Omental fat pad (tissue), 4 donors: ENCODE results near the gene P4HA1. TPM values are rescaled to one million over a fixed set of nuclear protein-coding genes. Genes with fewer than 3 reads are reported as not detected.
A peak's percentile ranks its signal among the peaks of the same experiment; 100 is the strongest.
"Not testable (repeated sequence)": the region's sequence is repeated elsewhere in the genome, so short reads cannot be mapped to it uniquely, and the experiment has no call there.

ENCODE experiments used
- ATAC-seq: fragments of 150-250 bp; one replicate; pipeline ENCODE4 v1.9.1; 2016; ENCODE audit warnings: mild to moderate bottlenecking, moderate library complexity; ENCODE audit not compliant: low FRiP score
- DNase-seq: peaks from one replicate; pipeline ENCODE4 v3.0.0-alpha.2; 2019; ENCODE audit warnings: low spot score
- total RNA-seq, 4 donors: library from RNA; depleted of rRNA; stranded (reverse); fragments of >200 nt; gene quantifications; one replicate each; pipeline ENCODE4 v1.1.0, GENCODE V29; 2016
- TF ChIP-seq, protein P1 (sequence below), 3 donors: fragments of 450-650 bp; IDR thresholded peaks; one replicate each; pipeline ENCODE4 v1.5.1; 2016 to 2017; ENCODE audit warnings: antibody characterized with exemption in 3 of 3, mild to moderate bottlenecking in 3 of 3, moderate library complexity in 2 of 3

Gene P4HA1
- total RNA-seq, 4 donors from 2014 or later: 22.0 to 41.4 (median 37.8) TPM

DNA sequence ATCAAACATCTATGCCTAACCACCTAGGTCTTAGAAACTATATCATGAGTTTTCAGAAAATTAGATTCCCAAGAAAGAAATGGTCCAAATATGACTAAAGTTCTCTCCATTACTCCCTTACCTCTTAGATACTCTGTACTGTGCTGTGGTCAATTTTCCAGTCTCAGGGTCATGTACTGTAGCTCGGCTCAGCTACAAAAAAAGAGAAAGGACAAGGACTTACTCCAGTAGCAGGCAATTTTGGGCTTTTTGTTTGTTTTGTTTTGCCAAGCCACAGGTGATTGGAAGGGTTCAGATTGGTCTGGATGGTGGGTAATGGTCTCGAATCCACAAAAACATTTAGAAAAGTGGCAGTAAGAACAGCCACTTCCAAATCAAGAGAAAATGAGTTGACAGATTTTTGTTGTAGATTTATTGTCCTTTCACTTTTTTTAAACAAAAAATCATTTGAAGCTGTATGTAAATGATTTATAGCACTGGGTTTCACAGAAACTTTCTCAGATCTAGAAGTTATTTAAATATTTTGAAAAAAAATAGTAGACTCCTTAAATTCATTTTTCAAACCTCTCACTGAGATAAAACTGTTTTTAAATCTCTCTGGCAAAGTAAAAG is 52.8 kb downstream of the P4HA1 start:
- TF ChIP-seq, protein P1, sequence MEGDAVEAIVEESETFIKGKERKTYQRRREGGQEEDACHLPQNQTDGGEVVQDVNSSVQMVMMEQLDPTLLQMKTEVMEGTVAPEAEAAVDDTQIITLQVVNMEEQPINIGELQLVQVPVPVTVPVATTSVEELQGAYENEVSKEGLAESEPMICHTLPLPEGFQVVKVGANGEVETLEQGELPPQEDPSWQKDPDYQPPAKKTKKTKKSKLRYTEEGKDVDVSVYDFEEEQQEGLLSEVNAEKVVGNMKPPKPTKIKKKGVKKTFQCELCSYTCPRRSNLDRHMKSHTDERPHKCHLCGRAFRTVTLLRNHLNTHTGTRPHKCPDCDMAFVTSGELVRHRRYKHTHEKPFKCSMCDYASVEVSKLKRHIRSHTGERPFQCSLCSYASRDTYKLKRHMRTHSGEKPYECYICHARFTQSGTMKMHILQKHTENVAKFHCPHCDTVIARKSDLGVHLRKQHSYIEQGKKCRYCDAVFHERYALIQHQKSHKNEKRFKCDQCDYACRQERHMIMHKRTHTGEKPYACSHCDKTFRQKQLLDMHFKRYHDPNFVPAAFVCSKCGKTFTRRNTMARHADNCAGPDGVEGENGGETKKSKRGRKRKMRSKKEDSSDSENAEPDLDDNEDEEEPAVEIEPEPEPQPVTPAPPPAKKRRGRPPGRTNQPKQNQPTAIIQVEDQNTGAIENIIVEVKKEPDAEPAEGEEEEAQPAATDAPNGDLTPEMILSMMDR (IDR thresholded peaks at IDR 0.05): no peak
- ATAC-seq (peak; percentile 22), DNase-seq (no peak)

DNA sequence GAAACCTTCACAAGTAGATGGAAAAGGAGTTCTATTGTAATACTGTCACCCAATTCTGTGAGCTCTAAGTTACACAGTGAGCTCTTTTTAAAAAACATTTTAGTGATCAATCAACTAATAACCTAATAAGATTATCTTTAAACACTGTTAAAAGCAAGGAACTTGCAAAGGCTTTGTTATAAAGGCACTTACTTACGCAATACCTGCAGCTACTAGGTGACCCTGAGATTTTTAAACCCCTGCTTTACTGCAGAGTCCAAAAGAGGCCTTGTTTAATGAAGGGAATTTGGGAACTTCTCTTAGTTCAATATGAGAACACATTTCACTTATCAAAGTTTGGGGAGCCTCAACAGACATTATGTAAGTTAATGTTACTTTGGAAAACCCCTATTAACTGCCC is 53.3 kb downstream of the P4HA1 start:
- no peak for ATAC-seq
- TF ChIP-seq, protein P1 (IDR thresholded peaks at IDR 0.05): no peak
- DNase-seq: no peak

DNA sequence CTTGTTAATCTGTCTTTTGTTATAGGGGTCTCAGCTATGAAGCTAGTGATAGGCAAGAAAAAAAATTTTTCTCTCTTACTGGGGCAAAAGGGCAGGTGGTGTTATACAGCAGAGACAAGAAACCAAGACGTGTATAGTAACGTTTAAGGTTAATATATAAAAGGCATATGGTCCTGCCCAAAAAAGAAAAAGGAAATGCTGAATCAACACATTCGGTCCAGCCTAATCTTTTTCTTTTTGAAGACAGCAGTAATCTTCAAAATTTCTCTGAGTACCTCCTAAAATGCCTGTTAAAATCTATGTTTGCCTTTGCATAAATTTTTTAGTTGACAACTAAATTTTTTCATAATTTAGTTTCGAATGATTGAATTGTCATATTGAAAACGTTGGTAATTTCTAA is 54.5 kb downstream of the P4HA1 start:
- ATAC-seq (no peak), DNase-seq (no peak)
- TF ChIP-seq, protein P1 (IDR thresholded peaks at IDR 0.05): no peak

DNA sequence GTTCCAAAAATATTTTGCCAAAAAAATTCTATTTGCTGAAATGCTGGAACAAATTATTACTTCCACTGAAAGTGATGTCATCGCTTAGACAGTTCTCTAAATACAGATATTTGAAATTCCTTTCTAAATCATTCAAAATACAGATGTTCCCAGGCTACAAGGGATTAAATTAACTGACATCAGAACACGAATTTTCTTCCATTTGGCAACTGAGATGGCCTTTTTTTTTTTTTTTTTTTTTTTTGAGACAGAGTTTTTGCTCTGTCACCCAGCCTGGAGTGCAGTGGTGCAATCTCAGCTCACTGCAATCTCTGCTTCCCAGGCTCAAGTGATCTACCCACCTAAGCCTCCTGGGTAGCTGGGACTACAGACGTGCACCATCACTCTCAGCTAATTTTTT is 57.0 kb downstream of the P4HA1 start:
- ATAC-seq (no peak), DNase-seq (no peak)
- TF ChIP-seq, protein P1 (IDR thresholded peaks at IDR 0.05): no peak

DNA sequence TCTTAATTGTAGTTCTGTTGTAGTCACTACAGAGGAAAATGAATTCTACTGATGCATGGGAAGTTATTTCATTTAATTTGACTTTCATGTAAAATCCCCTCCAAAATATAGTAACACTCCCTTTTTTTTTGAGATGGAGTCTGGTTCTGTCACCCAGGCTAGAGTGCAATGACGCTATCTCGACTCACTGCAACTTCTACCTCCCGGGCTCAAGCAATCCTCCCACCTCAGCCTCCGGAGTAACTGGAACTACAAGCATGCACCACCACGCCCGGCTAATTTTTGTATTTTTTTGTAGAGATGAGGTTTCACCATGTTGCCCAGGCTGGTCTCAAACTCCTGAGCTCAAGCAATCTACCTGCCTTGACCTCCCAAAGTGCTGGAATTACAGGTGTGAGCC is 60.4 kb downstream of the P4HA1 start:
- ATAC-seq, DNase-seq: not testable (repeated sequence)

DNA sequence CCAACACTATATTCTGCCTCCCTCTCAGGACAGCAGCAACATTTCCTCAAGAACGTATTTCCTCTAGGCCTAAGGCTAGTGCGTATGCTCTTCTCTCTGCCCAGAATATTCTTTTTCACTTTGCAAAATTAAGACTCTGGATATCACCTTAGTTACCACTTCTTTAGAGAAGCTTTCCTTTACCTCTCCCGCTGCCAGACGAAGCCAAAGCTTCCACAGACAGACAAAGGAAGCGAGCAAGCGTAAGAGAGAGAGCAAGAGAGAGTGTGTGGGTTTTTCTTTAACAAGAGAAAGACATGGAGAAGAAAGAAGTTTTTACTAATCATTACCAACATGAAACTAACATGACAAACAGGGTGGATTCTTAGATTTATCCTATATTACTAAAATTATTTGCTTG is 64.1 kb downstream of the P4HA1 start:
- no peak for ATAC-seq

DNA sequence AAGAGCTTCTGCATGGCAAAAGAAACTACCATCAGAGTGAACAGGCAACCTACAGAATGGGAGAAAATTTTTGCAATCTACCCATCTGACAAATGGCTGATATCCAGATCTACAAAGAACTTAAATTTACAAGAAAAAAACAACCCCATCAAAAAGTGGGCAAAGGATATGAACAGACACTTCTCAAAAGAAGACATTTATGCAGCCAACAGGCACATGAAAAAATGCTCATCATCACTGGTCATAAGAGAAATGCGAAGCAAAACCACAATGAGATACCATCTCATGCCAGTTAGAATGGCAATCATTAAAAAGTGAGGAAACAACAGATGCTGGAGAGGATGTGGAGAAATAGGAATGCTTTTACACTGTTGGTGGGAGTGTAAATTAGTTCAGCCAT is 70.0 kb downstream of the P4HA1 start:
- not testable (repeated sequence) for ATAC-seq, DNase-seq

More for the DNA sequence above, 64.1 kb downstream of the P4HA1 start:
- TF ChIP-seq, protein P1 (IDR thresholded peaks at IDR 0.05): no peak
- DNase-seq: no peak

DNA sequence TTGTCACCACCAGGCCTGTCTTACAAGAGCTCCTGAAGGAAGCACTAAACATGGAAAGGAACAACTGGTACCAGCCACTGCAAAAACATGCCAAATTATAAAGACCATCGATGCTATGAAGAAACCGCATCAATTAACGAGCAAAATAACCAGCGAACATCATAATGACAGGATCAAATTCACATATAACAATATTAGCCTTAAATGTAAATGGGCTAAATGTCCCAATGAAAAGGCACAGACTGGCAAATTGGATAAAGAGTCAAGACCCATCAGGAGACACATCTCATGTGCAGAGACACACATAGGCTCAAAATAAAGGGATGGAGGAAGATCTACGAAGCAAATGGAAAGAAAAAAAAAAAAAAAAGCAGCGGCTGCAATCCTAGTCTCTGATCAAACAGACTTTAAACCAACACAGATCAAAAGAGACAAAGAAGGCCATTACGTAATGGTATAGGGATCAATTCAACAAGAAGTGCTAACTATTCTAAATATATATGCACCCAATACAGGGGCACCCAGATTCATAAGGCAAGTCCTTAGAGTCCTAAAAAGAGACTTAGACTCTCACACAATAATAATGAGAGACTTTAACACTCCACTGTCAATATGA is 73.1 kb downstream of the P4HA1 start:
- DNase-seq, ATAC-seq: not testable (repeated sequence)

DNA sequence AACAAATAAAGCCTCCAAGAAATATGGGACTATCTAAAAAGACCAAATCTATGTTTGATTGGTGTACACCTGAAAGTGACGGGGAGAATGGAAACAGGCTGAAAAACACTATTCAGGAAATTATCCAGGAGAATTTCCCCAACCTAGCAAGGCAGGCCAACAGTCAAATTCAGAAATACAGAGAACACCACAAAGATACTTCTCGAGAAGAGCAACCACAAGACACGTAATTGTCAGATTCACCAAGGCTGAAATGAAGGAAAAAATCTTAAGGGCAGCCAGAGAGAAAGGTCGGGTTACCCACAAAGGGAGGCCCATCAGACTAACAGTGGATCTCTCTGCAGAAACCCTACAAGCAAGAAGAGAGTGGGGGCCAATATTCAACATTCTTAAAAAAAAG is 73.7 kb downstream of the P4HA1 start:
- ATAC-seq, DNase-seq: not testable (repeated sequence)

DNA sequence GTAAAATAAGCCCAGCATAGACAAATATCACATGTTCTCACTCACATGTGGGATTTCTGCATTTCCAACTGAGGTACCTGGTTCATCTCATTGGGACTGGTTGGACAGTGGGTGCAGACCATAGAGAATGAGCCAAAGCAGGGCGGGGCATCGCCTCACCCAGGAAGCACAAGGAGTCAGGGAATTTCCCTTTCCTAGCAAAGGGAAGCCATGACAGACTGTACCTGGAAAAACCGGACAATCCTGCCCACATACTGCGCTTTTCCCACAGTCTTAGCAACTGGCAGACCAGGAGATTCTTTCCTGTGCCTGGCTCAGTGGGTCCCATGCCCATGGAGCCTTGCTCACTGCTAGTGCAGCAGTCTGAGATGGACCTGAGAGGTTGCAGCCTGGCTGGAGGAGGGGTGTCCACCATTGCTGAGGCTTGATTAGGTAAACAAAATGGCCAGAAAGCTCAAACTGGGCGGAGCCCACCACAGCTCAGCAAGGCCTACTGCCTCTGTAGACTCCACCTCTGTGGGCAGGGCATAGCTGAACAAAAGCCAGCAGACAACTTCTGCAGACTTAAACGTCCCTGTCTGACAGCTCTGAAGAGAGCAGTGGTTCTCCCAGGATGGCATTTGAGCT is 75.0 kb downstream of the P4HA1 start:
- not testable (repeated sequence) for ATAC-seq, DNase-seq
